GM23248 (cell line): ENCODE results near the gene ZNF207. TPM values are rescaled to one million over a fixed set of nuclear protein-coding genes. Genes with fewer than 3 reads are reported as not detected.
"Not testable (repeated sequence)": the region's sequence is repeated elsewhere in the genome, so short reads cannot be mapped to it uniquely, and the experiment has no call there.

ENCODE experiments used
- DNase-seq: peaks from one replicate; pipeline ENCODE4 v3.0.0-alpha.2; 2015
- H2AFZ ChIP-seq: fragments of 200-600 bp; sonication (generic); 2 replicates; pipeline ENCODE4 v1.6.1; 2016; ENCODE audit warnings: antibody characterized with exemption
- H3F3A ChIP-seq: fragments of 200-600 bp; sonication (generic); 2 replicates; pipeline ENCODE4 v1.6.1; 2016; ENCODE audit warnings: mild to moderate bottlenecking, antibody characterized with exemption, mixed run types; ENCODE audit not compliant: insufficient read depth
- H3K27ac ChIP-seq: fragments of 200-600 bp; sonication (generic); 2 replicates; pipeline ENCODE4 v1.5.1; 2016; ENCODE audit warnings: mild to moderate bottlenecking
- H3K27me3 ChIP-seq: fragments of 200-600 bp; sonication (generic); replicated peaks from 2 replicates; pipeline ENCODE4 v1.6.1; 2016; ENCODE audit warnings: mild to moderate bottlenecking; ENCODE audit not compliant: insufficient read depth
- H3K36me3 ChIP-seq: fragments of 200-600 bp; sonication (generic); 2 replicates; pipeline ENCODE4 v1.6.1; 2016; ENCODE audit warnings: low read depth, mild to moderate bottlenecking
- H3K4me1 ChIP-seq: fragments of 200-600 bp; sonication (generic); 2 replicates; pipeline ENCODE4 v1.6.1; 2016; ENCODE audit warnings: mild to moderate bottlenecking; ENCODE audit not compliant: insufficient read depth
- H3K4me2 ChIP-seq: fragments of 200-600 bp; sonication (generic); one replicate; pipeline ENCODE4 v1.6.1; 2016; ENCODE audit warnings: mild to moderate bottlenecking; ENCODE audit not compliant: unreplicated experiment
- H3K4me3 ChIP-seq: fragments of 200-600 bp; sonication (generic); 2 replicates; pipeline ENCODE4 v1.5.1; 2016; ENCODE audit warnings: mild to moderate bottlenecking
- H3K79me2 ChIP-seq: fragments of 200-600 bp; sonication (generic); 2 replicates; pipeline ENCODE4 v1.6.1; 2016; ENCODE audit warnings: mild to moderate bottlenecking; ENCODE audit not compliant: insufficient read depth
- H3K9ac ChIP-seq: fragments of 200-600 bp; sonication (generic); 2 replicates; pipeline ENCODE4 v1.6.1; 2016; ENCODE audit warnings: mild to moderate bottlenecking
- H3K9me2 ChIP-seq: fragments of 200-600 bp; sonication (generic); 2 replicates; pipeline ENCODE4 v1.6.1; 2016; ENCODE audit warnings: mixed run types, mild to moderate bottlenecking, moderate library complexity; ENCODE audit not compliant: insufficient read depth
- H3K9me3 ChIP-seq: fragments of 200-600 bp; sonication (generic); one replicate; pipeline ENCODE4 v1.6.1; 2017; ENCODE audit warnings: low read depth
- H4K20me1 ChIP-seq: fragments of 200-600 bp; sonication (generic); 2 replicates; pipeline ENCODE4 v1.6.0; 2016; ENCODE audit not compliant: insufficient read depth
- EZH2 ChIP-seq: fragments of 200-600 bp; sonication (generic); IDR thresholded peaks from 2 replicates; pipeline ENCODE4 v1.6.1; 2018; ENCODE audit warnings: antibody characterized with exemption, mild to moderate bottlenecking; ENCODE audit not compliant: insufficient read depth, poor library complexity, severe bottlenecking
- EZH2phosphoT487 ChIP-seq: fragments of 200-600 bp; sonication (generic); IDR thresholded peaks from 2 replicates; pipeline ENCODE4 v1.6.1; 2018; ENCODE audit warnings: antibody characterized with exemption, moderate library complexity, mild to moderate bottlenecking, low read depth; ENCODE audit not compliant: insufficient read depth
- WGBS, 2 experiments: methylation state at CpG; one replicate each; pipeline ENCODE4 v1.1.6; 2015 to 2017; ENCODE audit warnings: low lambda C conversion rate in 2 of 2, low coverage in 1 of 2; ENCODE audit errors: missing lambda C conversion rate in 2 of 2; 5-methylcytosine and 5-hydroxymethylcytosine counted together
- in situ Hi-C: fragments of 300-500 bp; cut with MboI; formaldehyde crosslinking; loops from 2 replicates; pipeline ENCODE4 v1.15.0; 2020
- polyA plus RNA-seq: library from polyadenylated mRNA; unstranded; fragments of >200 nt; fragmentation: Nextera tagmentation; extraction: Ambion mirVana; gene quantifications from 2 replicates; pipeline ENCODE4 v1.2.1, GENCODE V29; 2016
- total RNA-seq: library from RNA; depleted of rRNA; stranded (reverse); fragments of >200 nt; shearing (Covaris generic); gene quantifications from 2 replicates; pipeline ENCODE4 v1.2.3, GENCODE V29; 2014

Gene ZNF207
- total and polyA plus RNA-seq, 2 experiments from 2014 or later: 96.8 to 113 TPM

DNA sequence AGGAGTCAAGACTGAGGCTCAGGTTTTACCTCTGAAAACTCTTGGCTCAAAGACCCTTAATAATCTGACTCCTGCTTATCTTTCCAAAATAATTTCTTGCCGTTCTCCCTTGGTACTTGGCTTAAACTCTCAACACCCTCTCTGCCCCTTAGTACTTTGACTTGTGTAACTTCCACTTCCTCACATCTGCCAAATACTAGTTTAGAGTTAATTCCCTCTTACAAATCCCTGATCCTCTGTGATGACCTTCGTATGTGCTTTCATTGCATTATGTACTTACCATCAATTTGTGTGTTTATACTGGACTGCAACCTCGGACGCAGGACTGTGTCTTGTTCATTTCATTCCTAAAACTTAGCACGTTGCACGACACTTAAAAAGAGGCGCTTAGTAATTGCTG is 35.2 kb downstream of the ZNF207 start:
- H3K27me3 ChIP-seq: no peaks in the 10 kb centered on the region
- H4K20me1 ChIP-seq: no peaks in the 10 kb centered on the region; the same call in 1 of the 2 replicates
- no peak overlapping the region for H3K4me3 ChIP-seq
- no peaks in the 10 kb centered on the region for H3K9me3 ChIP-seq
- peaks cover 7% of the 10 kb centered on the region; the same call in 1 of the 2 replicates for H3K4me1 ChIP-seq
- no peak overlapping the region for H3K27ac ChIP-seq
- no peak overlapping the region for H3K9ac ChIP-seq
- no peak overlapping the region for H2AFZ ChIP-seq
- no peak overlapping the region for H3K4me2 ChIP-seq
- 86 to 87% methylated on average over 7 of the region's 7 CpGs for WGBS, 2 experiments
- peaks cover 40% of the 10 kb centered on the region; the same call in 1 of the 2 replicates for H3F3A ChIP-seq
- TF ChIP-seq EZH2 (no peak), EZH2phosphoT487 (no peak)
- no peaks in the 10 kb centered on the region for H3K9me2 ChIP-seq
- H3K79me2 ChIP-seq: peaks cover 33% of the 10 kb centered on the region
- no peak for DNase-seq
- peaks cover 31% of the 10 kb centered on the region for H3K36me3 ChIP-seq
- in situ Hi-C loops: no loop called here

DNA sequence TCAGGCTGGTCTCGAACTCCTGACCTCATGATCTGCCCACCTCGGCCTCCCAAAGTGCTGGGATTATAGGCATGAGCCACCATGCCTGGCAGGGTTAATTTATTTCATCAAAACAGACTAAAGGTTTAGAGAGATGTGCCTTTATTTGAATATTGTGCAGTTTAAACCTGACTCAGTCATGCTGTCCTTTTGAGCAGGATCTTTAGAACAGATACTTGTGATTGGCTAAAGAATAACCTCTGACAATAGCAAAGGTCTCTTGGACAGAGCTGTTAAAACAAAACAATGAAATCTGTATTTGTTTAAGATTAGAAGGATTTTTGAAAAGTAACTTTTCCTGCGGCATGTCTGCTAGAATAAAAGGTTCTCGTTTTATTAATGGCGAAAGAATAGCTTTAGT is 36.0 kb downstream of the ZNF207 start:
- TF ChIP-seq EZH2 (no peak), EZH2phosphoT487 (no peak)
- H3K27me3 ChIP-seq: no peaks in the 10 kb centered on the region
- H3K4me1 ChIP-seq: peaks cover 7% of the 10 kb centered on the region; the same call in 1 of the 2 replicates
- no peaks in the 10 kb centered on the region for H3K9me3 ChIP-seq
- no peak overlapping the region for H3K4me3 ChIP-seq
- H3K4me2 ChIP-seq: no peak overlapping the region
- WGBS, 2 experiments: 94% methylated on average over 5 of the region's 5 CpGs
- H2AFZ ChIP-seq: no peak overlapping the region
- H3K9ac ChIP-seq: no peak overlapping the region
- peaks cover 35% of the 10 kb centered on the region; the same call in 1 of the 2 replicates for H3F3A ChIP-seq
- peaks cover 24% of the 10 kb centered on the region for H3K79me2 ChIP-seq
- no peak overlapping the region for H3K27ac ChIP-seq
- DNase-seq: no peak
- in situ Hi-C loops: no loop called here
- H3K9me2 ChIP-seq: no peaks in the 10 kb centered on the region
- no peaks in the 10 kb centered on the region; the same call in 1 of the 2 replicates for H4K20me1 ChIP-seq
- peaks cover 22% of the 10 kb centered on the region for H3K36me3 ChIP-seq

DNA sequence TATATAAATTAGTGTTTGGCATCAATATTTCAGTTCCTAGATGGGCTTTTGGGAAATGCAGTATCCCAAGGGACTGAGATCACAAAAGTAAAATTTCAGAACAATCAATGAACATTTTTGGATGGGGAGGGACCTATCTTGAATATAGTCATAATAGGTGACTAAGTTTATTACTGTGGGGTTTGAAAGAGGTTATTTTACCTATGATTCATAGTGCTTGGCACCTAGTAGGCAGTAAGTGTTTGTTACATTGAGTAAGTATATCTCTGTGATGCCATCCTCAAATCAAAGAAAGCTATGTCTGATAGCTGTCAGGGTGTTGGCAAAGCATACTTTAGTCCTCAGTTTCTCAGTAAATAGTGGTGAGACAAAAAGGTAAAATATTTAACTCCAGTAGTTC is 36.9 kb downstream of the ZNF207 start:
- H3K27me3 ChIP-seq: no peaks in the 10 kb centered on the region
- H3K4me3 ChIP-seq: no peak overlapping the region
- in situ Hi-C loops: no loop called here
- no peak overlapping the region for H2AFZ ChIP-seq
- H3K4me1 ChIP-seq: peaks cover 7% of the 10 kb centered on the region; the same call in 1 of the 2 replicates
- no peak overlapping the region for H3K27ac ChIP-seq
- no peaks in the 10 kb centered on the region; the same call in 1 of the 2 replicates for H4K20me1 ChIP-seq
- peak; percentile 59 for DNase-seq
- peaks cover 15% of the 10 kb centered on the region; the same call in 1 of the 2 replicates for H3K79me2 ChIP-seq
- H3K4me2 ChIP-seq: no peak overlapping the region
- no peak overlapping the region for H3K9ac ChIP-seq
- TF ChIP-seq EZH2 (no peak), EZH2phosphoT487 (no peak)
- H3K9me3 ChIP-seq: no peaks in the 10 kb centered on the region
- H3K9me2 ChIP-seq: no peaks in the 10 kb centered on the region
- peaks cover 13% of the 10 kb centered on the region for H3K36me3 ChIP-seq
- H3F3A ChIP-seq: peaks cover 33% of the 10 kb centered on the region; the same call in 1 of the 2 replicates

DNA sequence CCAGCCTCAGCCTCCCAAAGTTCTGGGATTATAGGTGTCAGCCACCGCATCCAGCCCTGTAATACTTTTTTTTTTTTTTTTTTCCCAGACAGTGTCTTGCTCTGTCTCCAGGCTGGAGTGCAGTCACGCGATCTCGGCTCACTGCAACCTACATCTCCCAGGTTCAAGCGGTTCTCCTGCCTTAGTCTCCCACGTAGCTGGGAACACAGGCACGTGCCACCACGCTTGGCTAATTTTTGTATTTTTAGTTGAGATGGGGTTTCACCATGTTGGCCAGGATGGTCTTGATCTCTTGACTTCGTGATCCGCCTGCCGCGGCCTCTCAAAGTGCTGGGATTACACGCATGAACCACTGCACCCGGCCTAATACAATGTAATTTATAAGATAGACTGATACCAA is 38.2 kb downstream of the ZNF207 start:
- H3K4me3 ChIP-seq, H3K36me3 ChIP-seq, H3K79me2 ChIP-seq, H2AFZ ChIP-seq, H4K20me1 ChIP-seq, DNase-seq, H3K4me2 ChIP-seq, H3K9me2 ChIP-seq, H3K9ac ChIP-seq, in situ Hi-C loops, H3K4me1 ChIP-seq, H3K9me3 ChIP-seq, H3K27me3 ChIP-seq, H3K27ac ChIP-seq: not testable (repeated sequence)
- WGBS, 2 experiments: 97% methylated on average over 14 of the region's 14 CpGs
- peaks cover 27% of the 10 kb centered on the region for H3F3A ChIP-seq
